Activated CD4-positive, alpha-beta memory T cell treated with anti-CD3 and anti-CD28 coated beads, Interleukin-2, amount 10 ng/mL, durations not matched to agents 7 days and 5 days (primary cell): ENCODE data around the gene CNTN1. TPM values are rescaled to one million over a fixed set of nuclear protein-coding genes. Genes with fewer than 3 reads are reported as not detected.

Experiments used
- CTCF ChIA-PET: fragments of 350-600 bp; sonication (Branson Sonifier 250); formaldehyde crosslinking; loops from one replicate; lab custom pipeline; 2021; ENCODE audit warnings: antibody characterized with exemption, inconsistent platforms; lab: Charles Lee
- POLR2A ChIA-PET: fragments of 350-600 bp; sonication (Branson Sonifier 250); formaldehyde crosslinking; loops from one replicate; lab custom pipeline; 2021; ENCODE audit warnings: antibody characterized with exemption; lab: Charles Lee
- DNase-seq: peaks from one replicate; pipeline ENCODE4 v3.0.0-alpha.2; 2020
- H3K27ac Mint-ChIP-seq: one replicate; pipeline ENCODE4 v1.8.0; 2021; ENCODE audit warnings: mild to moderate bottlenecking, mixed read lengths
- H3K27me3 Mint-ChIP-seq: one replicate; pipeline ENCODE4 v1.8.0; 2021; ENCODE audit warnings: mixed read lengths
- H3K36me3 Mint-ChIP-seq: one replicate; pipeline ENCODE4 v1.8.0; 2021; ENCODE audit warnings: low read depth, mixed read lengths
- H3K4me1 Mint-ChIP-seq: one replicate; pipeline ENCODE4 v1.8.0; 2021; ENCODE audit warnings: mixed read lengths
- H3K4me3 Mint-ChIP-seq: one replicate; pipeline ENCODE4 v1.8.0; 2021; ENCODE audit warnings: mild to moderate bottlenecking, mixed read lengths
- H3K9me3 Mint-ChIP-seq: one replicate; pipeline ENCODE4 v1.8.0; 2021; ENCODE audit warnings: mixed read lengths
- total RNA-seq, 2 experiments: library from RNA; stranded (reverse); gene quantifications; one replicate each; pipeline ENCODE4 v1.2.3, GENCODE V29; 2021

The CNTN1 gene
- total RNA-seq, 2 experiments from 2014 or later = not detected

DNA sequence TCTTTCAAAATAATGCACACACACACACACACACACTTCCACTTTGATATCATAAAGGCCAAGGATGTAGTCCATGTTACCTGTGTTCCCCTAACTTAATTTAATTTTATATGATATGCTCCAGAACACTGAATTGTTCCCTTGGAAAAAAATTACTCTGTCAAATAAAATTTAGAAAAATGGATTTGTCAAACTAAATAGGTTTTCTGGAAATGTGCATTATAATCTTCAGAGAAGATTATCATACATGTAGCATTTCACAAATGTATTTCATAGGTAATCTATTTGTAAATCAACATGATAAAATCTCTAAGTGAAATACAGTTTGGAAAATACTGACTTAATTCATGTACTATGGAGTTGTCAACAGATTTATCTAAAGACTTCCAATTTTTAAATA is 68.6 kb downstream of the CNTN1 start:
- Mint-ChIP-seq H3K36me3 (no peaks in the 10 kb centered on the region), H3K27ac (no peak overlapping the region), H3K27me3 (no peaks in the 10 kb centered on the region), H3K4me3 (no peak overlapping the region), H3K9me3 (no peaks in the 10 kb centered on the region), H3K4me1 (no peaks in the 10 kb centered on the region)
- ChIA-PET POLR2A (no interaction called here), CTCF (no interaction called here)
- no peak for DNase-seq

DNA sequence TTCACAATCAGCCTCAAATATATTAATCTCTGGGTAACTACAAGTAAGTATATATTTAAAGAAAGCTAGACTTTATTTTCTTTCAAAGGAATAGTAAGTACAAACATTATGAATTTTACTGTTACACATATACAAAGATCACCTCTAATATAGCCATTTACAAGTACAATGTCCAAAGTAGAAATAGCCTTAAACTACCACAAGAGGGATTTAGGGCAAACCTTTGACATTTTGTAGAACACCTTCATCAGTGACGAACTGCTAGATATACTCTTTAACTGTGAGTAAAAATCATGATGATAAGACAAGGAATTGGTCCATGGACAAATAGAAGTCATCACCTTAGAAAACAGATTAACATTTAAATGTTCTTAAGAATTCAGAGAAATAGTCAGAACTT is 69.8 kb downstream of the CNTN1 start:
- H3K27me3 Mint-ChIP-seq = no peaks in the 10 kb centered on the region
- no peaks in the 10 kb centered on the region for H3K4me1 Mint-ChIP-seq
- no peak overlapping the region for H3K27ac Mint-ChIP-seq
- H3K9me3 Mint-ChIP-seq = no peaks in the 10 kb centered on the region
- CTCF ChIA-PET = no interaction called here
- POLR2A ChIA-PET = no interaction called here
- H3K4me3 Mint-ChIP-seq = no peak overlapping the region
- H3K36me3 Mint-ChIP-seq = no peaks in the 10 kb centered on the region
- DNase-seq = no peak

- no peaks in the 10 kb centered on the region for H3K27me3 Mint-ChIP-seq
- H3K4me1 Mint-ChIP-seq = no peaks in the 10 kb centered on the region
- no peaks in the 10 kb centered on the region for H3K36me3 Mint-ChIP-seq
- DNase-seq = no peak
- CTCF ChIA-PET = no interaction called here
- H3K9me3 Mint-ChIP-seq = no peaks in the 10 kb centered on the region
- no peak overlapping the region for H3K27ac Mint-ChIP-seq
- POLR2A ChIA-PET = no interaction called here
- no peak overlapping the region for H3K4me3 Mint-ChIP-seq
Measured at GRCh38 chr12:40768125-40768864, 76.1 kb downstream of the CNTN1 start.

DNA sequence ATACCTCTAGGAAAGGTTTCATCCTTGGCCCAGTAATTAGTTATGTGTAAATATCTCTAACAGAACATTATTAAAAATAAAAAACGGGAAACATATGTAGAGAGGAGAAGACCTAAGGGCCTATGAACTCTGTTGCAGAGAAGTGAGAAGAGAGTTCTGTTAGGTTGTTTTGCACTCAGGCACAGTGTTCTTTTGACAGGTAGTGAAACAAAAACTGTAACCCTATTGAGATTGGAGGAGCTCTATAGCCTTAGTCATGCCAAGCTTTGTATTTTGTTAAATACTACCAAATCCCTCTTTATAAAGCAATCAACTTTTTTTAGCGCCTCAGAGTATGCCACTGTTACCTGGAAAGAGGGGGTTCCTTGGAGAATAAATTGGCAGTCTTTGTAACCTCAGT is 77.6 kb downstream of the CNTN1 start:
- no peak overlapping the region for H3K4me3 Mint-ChIP-seq
- H3K27ac Mint-ChIP-seq = no peak overlapping the region
- H3K27me3 Mint-ChIP-seq = no peaks in the 10 kb centered on the region
- H3K36me3 Mint-ChIP-seq = no peaks in the 10 kb centered on the region
- DNase-seq = no peak
- POLR2A ChIA-PET = no interaction called here
- H3K4me1 Mint-ChIP-seq = no peaks in the 10 kb centered on the region
- CTCF ChIA-PET = no interaction called here
- no peaks in the 10 kb centered on the region for H3K9me3 Mint-ChIP-seq

GRCh38 chr12:40770781-40771180 is 78.5 kb downstream of the CNTN1 start:
- Mint-ChIP-seq H3K36me3 (no peaks in the 10 kb centered on the region), H3K27me3 (no peaks in the 10 kb centered on the region), H3K4me1 (no peaks in the 10 kb centered on the region), H3K27ac (no peak overlapping the region), H3K9me3 (no peaks in the 10 kb centered on the region), H3K4me3 (no peak overlapping the region)
- ChIA-PET CTCF (no interaction called here), POLR2A (no interaction called here)
- DNase-seq = no peak

- Mint-ChIP-seq H3K27me3 (no peaks in the 10 kb centered on the region), H3K36me3 (no peaks in the 10 kb centered on the region), H3K9me3 (no peaks in the 10 kb centered on the region), H3K4me1 (no peaks in the 10 kb centered on the region), H3K4me3 (no peak overlapping the region), H3K27ac (no peak overlapping the region)
- DNase-seq = no peak
- POLR2A ChIA-PET = no interaction called here
- CTCF ChIA-PET = no interaction called here
Measured at GRCh38 chr12:40775661-40776060, 83.4 kb downstream of the CNTN1 start.

GRCh38 chr12:40784102-40784501 is 91.9 kb downstream of the CNTN1 start:
- ChIA-PET POLR2A (no interaction called here), CTCF (no interaction called here)
- Mint-ChIP-seq H3K9me3 (peaks cover 5% of the 10 kb centered on the region), H3K36me3 (no peaks in the 10 kb centered on the region), H3K4me1 (no peaks in the 10 kb centered on the region), H3K27me3 (no peaks in the 10 kb centered on the region), H3K4me3 (no peak overlapping the region), H3K27ac (no peak overlapping the region)
- DNase-seq = no peak

- Mint-ChIP-seq H3K9me3 (peaks cover 3% of the 10 kb centered on the region), H3K4me3 (no peak overlapping the region), H3K27me3 (no peaks in the 10 kb centered on the region), H3K4me1 (no peaks in the 10 kb centered on the region), H3K27ac (no peak overlapping the region), H3K36me3 (no peaks in the 10 kb centered on the region)
- no peak for DNase-seq
- POLR2A ChIA-PET = no interaction called here
- CTCF ChIA-PET = no interaction called here
Measured at GRCh38 chr12:40788276-40788675, 96.0 kb downstream of the CNTN1 start.

- Mint-ChIP-seq H3K4me3 (no peak overlapping the region), H3K27me3 (no peaks in the 10 kb centered on the region), H3K4me1 (no peaks in the 10 kb centered on the region), H3K9me3 (no peaks in the 10 kb centered on the region), H3K27ac (no peak overlapping the region), H3K36me3 (no peaks in the 10 kb centered on the region)
- DNase-seq = no peak
- POLR2A ChIA-PET = no interaction called here
- CTCF ChIA-PET = no interaction called here
Measured at GRCh38 chr12:40792792-40793386, 100.7 kb downstream of the CNTN1 start.

- POLR2A ChIA-PET = no interaction called here
Measured at GRCh38 chr12:40793471-40793870, 101.2 kb downstream of the CNTN1 start.

DNA sequence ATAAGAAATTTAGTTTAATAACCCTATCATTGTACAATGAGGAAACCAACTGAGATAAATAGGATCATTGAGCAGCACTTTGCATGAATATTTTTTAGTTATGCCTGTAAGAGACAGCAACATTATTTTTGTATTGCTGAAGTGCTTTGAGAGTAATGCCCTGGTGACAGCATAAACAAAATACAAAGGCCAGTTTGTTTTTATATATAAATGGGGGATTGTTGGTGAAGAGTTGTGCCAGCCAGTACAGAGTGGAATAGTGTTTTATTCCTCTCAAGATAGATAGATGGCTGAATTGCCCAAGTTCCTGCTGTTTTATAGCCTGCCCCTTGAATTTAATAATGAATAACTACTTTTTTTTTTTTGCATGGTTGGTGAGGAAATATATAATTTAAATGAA is 101.8 kb downstream of the CNTN1 start:
- Mint-ChIP-seq H3K27me3 (no peaks in the 10 kb centered on the region), H3K4me3 (no peak overlapping the region), H3K27ac (no peak overlapping the region), H3K36me3 (no peaks in the 10 kb centered on the region), H3K4me1 (no peaks in the 10 kb centered on the region), H3K9me3 (no peaks in the 10 kb centered on the region)
- DNase-seq = no peak
- CTCF ChIA-PET = no interaction called here
- POLR2A ChIA-PET = no interaction called here

More at GRCh38 chr12:40793471-40793870, 101.2 kb downstream of the CNTN1 start:
- CTCF ChIA-PET = no interaction called here
- Mint-ChIP-seq H3K27me3 (no peaks in the 10 kb centered on the region), H3K4me3 (no peak overlapping the region), H3K4me1 (no peaks in the 10 kb centered on the region), H3K9me3 (no peaks in the 10 kb centered on the region), H3K36me3 (no peaks in the 10 kb centered on the region), H3K27ac (no peak overlapping the region)
- DNase-seq = no peak

- POLR2A ChIA-PET = no interaction called here
- no peak overlapping the region for H3K4me3 Mint-ChIP-seq
- no peaks in the 10 kb centered on the region for H3K9me3 Mint-ChIP-seq
Measured at GRCh38 chr12:40801082-40801481, 108.8 kb downstream of the CNTN1 start.

DNA sequence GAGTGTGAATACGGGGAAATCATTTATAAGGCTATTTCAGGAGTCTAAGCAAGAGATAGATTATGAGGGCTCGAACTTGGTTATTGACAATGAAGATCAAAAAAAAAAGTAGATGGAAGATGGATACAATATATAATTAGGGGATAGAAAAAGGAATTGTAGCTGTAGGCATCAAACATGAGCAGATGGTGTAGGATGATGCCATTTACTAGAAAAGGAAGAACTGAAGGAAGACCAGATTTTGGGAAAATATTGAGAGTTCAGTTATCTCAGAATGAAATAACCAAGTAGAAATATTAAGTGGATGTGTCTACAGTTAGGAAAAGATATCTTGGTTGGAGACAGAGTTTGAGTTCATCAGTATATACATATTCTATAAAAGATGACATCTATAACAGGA is 109.6 kb downstream of the CNTN1 start:
- DNase-seq = no peak
- no peak overlapping the region for H3K4me3 Mint-ChIP-seq
- POLR2A ChIA-PET = no interaction called here

More at GRCh38 chr12:40801082-40801481, 108.8 kb downstream of the CNTN1 start:
- CTCF ChIA-PET = no interaction called here
- Mint-ChIP-seq H3K36me3 (no peaks in the 10 kb centered on the region), H3K4me1 (no peaks in the 10 kb centered on the region), H3K27ac (no peak overlapping the region), H3K27me3 (no peaks in the 10 kb centered on the region)
- no peak for DNase-seq

GRCh38 chr12:40802656-40803055 is 110.4 kb downstream of the CNTN1 start:
- DNase-seq = no peak
- no peaks in the 10 kb centered on the region for H3K27me3 Mint-ChIP-seq
- POLR2A ChIA-PET = no interaction called here

More for the DNA sequence above, 109.6 kb downstream of the CNTN1 start:
- no peaks in the 10 kb centered on the region for H3K36me3 Mint-ChIP-seq
- CTCF ChIA-PET = no interaction called here
- no peak overlapping the region for H3K27ac Mint-ChIP-seq
- no peaks in the 10 kb centered on the region for H3K4me1 Mint-ChIP-seq
- no peaks in the 10 kb centered on the region for H3K27me3 Mint-ChIP-seq
- no peaks in the 10 kb centered on the region for H3K9me3 Mint-ChIP-seq

More at GRCh38 chr12:40802656-40803055, 110.4 kb downstream of the CNTN1 start:
- CTCF ChIA-PET = no interaction called here
- H3K9me3 Mint-ChIP-seq = no peaks in the 10 kb centered on the region
- H3K27ac Mint-ChIP-seq = no peak overlapping the region
- no peaks in the 10 kb centered on the region for H3K36me3 Mint-ChIP-seq
- H3K4me3 Mint-ChIP-seq = no peak overlapping the region
- no peaks in the 10 kb centered on the region for H3K4me1 Mint-ChIP-seq
